ENCODE data around the gene PRKAG1.
A peak's percentile ranks its signal among the peaks of the same experiment; 100 is the strongest.

Gene PRKAG1

GRCh38 chr12:48997719-48998496, 20.7 kb downstream of the PRKAG1 start:
- TF ChIP-seq, protein P1, sequence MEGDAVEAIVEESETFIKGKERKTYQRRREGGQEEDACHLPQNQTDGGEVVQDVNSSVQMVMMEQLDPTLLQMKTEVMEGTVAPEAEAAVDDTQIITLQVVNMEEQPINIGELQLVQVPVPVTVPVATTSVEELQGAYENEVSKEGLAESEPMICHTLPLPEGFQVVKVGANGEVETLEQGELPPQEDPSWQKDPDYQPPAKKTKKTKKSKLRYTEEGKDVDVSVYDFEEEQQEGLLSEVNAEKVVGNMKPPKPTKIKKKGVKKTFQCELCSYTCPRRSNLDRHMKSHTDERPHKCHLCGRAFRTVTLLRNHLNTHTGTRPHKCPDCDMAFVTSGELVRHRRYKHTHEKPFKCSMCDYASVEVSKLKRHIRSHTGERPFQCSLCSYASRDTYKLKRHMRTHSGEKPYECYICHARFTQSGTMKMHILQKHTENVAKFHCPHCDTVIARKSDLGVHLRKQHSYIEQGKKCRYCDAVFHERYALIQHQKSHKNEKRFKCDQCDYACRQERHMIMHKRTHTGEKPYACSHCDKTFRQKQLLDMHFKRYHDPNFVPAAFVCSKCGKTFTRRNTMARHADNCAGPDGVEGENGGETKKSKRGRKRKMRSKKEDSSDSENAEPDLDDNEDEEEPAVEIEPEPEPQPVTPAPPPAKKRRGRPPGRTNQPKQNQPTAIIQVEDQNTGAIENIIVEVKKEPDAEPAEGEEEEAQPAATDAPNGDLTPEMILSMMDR (IDR thresholded peaks at IDR 0.05; ENCODE audit: insufficient read depth, low read depth, low read length, missing control alignments): no peak
- peak; percentile 84 for DNase-seq (ENCODE audit: low read depth)
- peak overlapping the region; percentile 71 for H3K4me3 ChIP-seq (ENCODE audit: low read depth, low read length)

DNA sequence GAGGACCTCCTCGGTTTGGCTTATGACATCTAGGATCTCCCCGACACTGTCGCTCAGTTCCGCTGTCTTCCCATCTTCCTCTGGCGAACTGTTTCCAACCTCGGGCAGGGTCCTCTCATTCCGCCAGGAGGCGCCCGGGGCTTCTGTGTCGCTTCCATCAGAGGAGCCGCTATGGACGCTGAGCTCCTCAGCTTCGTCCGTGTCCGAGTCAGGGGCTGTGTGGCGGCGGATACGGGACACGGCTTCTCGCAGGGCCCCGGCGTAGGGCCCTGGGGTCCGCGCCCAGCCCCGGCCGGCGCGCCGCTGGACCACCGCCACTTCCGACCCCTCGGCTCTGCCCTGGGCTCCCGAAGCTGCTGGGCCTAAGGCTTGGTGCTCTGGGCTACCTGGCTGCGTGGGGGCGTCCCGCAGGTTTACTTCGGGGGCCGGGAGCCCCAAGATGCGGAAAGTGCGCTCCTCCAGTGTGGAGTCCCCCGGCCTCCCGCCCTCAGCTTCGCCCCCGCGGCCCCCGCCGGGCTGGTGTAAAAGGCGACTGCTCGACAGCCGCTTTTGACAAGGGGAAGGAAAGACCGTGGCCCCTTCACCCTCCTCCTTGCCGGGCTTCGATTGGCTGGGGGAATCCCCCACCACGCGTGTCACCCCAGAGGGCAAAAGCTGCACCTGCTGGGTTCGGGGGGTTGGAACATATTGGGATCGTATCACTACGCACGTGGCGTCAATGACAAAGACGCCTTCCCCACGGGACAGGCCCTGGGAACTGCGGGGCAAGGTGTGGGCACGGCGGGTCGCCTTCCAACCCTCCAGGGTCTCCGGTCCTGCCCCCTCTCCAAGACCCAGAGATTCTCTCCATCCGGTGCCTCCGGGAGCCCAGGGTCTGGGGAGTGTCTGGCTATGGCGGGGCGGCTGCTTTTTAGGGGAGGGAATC, 21.5 kb downstream of the PRKAG1 start:
- peak; percentile 77 for DNase-seq (ENCODE audit: low read depth)
- peak overlapping the region; percentile 71 for H3K4me3 ChIP-seq (ENCODE audit: low read depth, low read length)
- TF ChIP-seq, protein P1 (IDR thresholded peaks at IDR 0.05; ENCODE audit: insufficient read depth, low read depth, low read length, missing control alignments): peak; percentile 81

DNA sequence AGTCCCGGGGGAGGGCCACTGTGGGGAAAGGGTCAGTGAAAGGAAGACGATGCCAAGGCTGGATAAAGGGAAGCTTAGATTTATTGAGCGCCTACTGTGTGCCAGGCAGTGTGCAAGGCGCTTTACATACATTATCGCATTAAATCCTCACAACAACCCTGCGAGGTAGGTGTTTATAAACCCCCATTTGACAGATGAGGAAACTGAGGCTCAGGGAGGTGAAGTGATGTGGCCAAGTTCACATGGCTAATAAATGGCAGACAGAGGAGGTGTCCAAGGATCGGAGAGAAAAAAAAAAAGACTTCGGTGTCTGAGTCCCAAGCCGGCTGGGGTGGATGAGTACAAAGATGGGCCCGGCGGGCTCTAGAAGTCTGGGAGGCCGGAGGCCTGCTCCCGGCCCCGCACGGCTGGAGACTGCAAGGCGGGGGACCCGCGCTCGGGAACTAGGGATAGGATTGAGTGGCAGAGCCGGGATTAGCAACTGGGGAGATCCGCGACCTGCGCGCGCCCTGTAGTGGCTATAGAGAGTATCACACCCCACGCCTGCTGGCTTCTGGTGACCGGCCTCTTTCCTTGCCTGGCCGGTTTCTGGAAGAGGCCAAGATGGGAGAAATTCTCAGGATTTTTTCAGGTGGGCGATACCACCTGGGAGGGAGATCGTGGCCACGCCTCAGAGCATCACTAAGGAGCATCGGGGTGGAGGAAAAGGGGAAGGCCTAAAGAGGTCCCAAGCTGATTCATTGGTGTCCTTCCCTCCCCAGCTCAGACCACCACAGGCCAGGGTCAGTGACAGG, 23.3 kb downstream of the PRKAG1 start:
- TF ChIP-seq, protein P1 (IDR thresholded peaks at IDR 0.05; ENCODE audit: insufficient read depth, low read depth, low read length, missing control alignments): peak; percentile 82
- peak; percentile 59 for DNase-seq (ENCODE audit: low read depth)
- H3K4me3 ChIP-seq (ENCODE audit: low read depth, low read length): no peak overlapping the region

DNA sequence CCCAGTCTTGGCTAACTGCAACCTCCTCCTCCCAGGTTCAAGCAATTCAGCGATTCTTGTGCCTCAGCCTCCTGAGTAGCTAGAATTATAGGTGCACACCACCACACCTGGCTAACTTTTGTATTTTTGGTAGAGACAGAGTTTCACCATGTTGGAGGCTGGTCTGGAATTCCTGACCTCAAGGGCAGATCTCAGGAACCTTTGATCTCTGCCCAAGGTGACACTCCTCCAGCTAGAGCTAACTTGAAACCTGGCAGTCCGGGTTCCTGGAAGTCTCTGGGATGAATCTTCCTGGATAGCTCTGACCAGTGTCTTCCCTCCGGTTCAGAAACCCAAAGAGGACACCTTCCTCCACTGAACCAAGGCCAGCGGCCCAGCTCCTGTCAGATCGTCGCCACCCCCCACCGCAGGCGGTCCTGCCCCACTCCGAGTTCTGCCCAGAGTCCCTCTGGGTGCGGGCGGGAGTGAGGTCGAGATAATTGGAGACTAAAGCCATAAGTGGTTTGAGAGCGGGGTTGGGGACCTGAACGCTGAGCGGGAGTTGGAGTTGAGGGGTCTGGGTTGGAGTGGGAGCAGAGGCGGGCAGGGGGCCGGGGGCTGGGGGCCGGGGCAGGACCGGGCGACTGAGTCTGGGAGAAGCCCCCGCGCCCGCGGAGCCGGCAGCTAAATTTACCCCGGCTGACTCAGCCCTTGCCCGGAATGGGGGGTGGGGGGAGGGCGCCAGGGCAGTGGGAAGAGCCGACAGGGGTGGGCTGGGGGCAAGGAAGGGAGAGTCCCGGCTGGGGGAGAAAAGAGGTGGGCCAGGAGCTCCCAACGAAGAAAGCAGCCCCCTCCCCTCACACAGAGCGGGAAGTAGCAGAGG, 24.1 kb downstream of the PRKAG1 start:
- no peak overlapping the region for H3K4me3 ChIP-seq (ENCODE audit: low read depth, low read length)
- TF ChIP-seq, protein P1 (IDR thresholded peaks at IDR 0.05; ENCODE audit: insufficient read depth, low read depth, low read length, missing control alignments): no peak
- no peak for DNase-seq (ENCODE audit: low read depth)

DNA sequence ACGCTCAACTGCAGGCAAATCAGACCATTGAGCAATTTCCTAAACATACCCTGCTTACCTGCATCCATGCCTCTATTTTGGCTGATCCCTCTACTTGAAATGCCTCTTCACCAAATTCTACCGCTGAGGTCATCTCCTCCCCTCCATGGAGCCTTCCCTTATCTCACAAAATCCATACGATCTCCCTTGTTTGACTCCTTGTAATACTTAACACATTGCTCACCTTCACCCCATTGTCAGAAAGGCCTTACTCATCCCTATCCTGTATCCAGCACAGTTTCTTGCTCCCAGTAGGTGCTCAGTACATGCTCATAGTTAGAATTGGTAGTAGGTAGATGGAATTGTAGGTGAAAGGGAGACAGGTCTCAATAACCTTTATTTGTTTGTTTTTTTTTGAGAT, 24.8 kb downstream of the PRKAG1 start:
- DNase-seq (ENCODE audit: low read depth): no peak
- TF ChIP-seq, protein P1 (IDR thresholded peaks at IDR 0.05; ENCODE audit: insufficient read depth, low read depth, low read length, missing control alignments): no peak
- no peak overlapping the region for H3K4me3 ChIP-seq (ENCODE audit: low read depth, low read length)
